ENCODE measurements around the gene ELP5. TPM values are rescaled to one million over a fixed set of nuclear protein-coding genes. Genes with fewer than 3 reads are reported as not detected.

Gene ELP5
- total and polyA plus RNA-seq, 10 of the 15 experiments (the other 5 are each of a cell fraction or from before 2014, with no cell fraction given): 41.1 to 109 (median 77.5) TPM

DNA sequence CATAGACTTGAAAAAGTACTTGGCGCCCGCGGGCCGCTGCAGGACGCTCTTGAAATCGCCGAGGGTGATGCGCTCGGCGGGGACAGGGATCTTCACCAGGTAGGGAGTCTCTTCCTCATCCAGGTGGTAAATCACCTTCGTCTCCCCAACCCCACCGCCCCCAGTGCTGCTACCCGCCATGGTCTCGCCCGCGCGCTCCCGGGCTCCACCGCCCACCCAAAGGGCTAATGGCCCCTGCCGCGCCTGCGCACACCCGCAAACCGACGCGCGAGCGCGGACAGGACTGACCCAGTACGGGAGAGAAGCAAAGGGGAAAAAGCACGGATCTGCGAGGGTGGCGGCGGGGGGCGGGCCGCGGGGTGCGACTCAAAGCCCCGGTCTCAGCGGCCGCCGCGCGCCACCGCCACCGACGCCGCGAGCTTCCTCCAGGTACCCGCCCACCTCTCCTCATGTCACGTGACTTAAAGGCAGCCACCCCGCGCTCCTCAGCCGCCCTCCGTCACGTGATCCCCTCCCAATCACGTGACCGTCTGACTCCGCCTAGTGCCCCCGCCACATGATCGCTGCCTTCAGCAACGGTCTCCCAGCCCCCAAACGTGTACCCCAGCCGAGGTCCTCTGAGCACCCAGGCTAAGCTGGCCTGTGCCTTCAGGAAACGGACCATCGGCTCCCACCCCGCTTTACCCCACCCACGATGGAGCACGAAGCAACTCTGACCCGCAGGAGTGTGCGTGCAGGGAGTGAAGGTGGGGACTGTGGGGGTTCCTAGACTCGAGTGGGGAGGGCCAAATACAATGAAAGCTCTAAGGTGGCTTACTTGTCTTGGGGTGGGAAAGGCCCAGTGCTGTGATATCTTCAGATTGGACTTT lies 17.7 kb upstream of the ELP5 start, which contains the start of gene DVL2 (continued):
- TF ChIP-seq, protein P1, sequence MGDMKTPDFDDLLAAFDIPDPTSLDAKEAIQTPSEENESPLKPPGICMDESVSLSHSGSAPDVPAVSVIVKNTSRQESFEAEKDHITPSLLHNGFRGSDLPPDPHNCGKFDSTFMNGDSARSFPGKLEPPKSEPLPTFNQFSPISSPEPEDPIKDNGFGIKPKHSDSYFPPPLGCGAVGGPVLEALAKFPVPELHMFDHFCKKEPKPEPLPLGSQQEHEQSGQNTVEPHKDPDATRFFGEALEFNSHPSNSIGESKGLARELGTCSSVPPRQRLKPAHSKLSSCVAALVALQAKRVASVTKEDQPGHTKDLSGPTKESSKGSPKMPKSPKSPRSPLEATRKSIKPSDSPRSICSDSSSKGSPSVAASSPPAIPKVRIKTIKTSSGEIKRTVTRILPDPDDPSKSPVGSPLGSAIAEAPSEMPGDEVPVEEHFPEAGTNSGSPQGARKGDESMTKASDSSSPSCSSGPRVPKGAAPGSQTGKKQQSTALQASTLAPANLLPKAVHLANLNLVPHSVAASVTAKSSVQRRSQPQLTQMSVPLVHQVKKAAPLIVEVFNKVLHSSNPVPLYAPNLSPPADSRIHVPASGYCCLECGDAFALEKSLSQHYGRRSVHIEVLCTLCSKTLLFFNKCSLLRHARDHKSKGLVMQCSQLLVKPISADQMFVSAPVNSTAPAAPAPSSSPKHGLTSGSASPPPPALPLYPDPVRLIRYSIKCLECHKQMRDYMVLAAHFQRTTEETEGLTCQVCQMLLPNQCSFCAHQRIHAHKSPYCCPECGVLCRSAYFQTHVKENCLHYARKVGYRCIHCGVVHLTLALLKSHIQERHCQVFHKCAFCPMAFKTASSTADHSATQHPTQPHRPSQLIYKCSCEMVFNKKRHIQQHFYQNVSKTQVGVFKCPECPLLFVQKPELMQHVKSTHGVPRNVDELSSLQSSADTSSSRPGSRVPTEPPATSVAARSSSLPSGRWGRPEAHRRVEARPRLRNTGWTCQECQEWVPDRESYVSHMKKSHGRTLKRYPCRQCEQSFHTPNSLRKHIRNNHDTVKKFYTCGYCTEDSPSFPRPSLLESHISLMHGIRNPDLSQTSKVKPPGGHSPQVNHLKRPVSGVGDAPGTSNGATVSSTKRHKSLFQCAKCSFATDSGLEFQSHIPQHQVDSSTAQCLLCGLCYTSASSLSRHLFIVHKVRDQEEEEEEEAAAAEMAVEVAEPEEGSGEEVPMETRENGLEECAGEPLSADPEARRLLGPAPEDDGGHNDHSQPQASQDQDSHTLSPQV (IDR thresholded peaks at IDR 0.05): no peak
- TF ChIP-seq SPI1 (IDR thresholded peaks at IDR 0.05; ENCODE audit: borderline replicate concordance, insufficient read depth, low read depth, low read length) (no peak), SREBF2 (IDR thresholded peaks at IDR 0.05; ENCODE audit: low read length) (no peak), CHD1 (IDR thresholded peaks at IDR 0.05; ENCODE audit: low read depth, low read length) (no peak), EZH2 (IDR thresholded peaks at IDR 0.05; ENCODE audit: borderline replicate concordance, control insufficient read depth, low read depth, low read length) (no peak), SREBF1 (IDR thresholded peaks at IDR 0.05; ENCODE audit: low read length) (peak; percentile 61; the same call in 1 of the 2 replicates), KAT2A (conservative IDR thresholded peaks at IDR 0.05; ENCODE audit: control insufficient read depth, low read depth, low read length) (no peak), FOXK2 (IDR thresholded peaks at IDR 0.05) (peak; percentile 34), CREB1 (IDR thresholded peaks at IDR 0.05; ENCODE audit: low read depth) (peak; percentile 23; the same call in 1 of the 2 replicates), BHLHE40 (IDR thresholded peaks at IDR 0.05; ENCODE audit: borderline replicate concordance in 1 of 2, low read depth in 2 of 2, low read length in 1 of 2) (peak; percentile 96 to 100), ZNF384 (IDR thresholded peaks at IDR 0.05; ENCODE audit: borderline replicate concordance, low read depth, low read length) (no peak), NFIC (IDR thresholded peaks at IDR 0.05; ENCODE audit: low read depth, low read length) (peak; percentile 83), PML (IDR thresholded peaks at IDR 0.05; ENCODE audit: low read length) (peak; percentile 86)
- TF ChIP-seq, protein P2, sequence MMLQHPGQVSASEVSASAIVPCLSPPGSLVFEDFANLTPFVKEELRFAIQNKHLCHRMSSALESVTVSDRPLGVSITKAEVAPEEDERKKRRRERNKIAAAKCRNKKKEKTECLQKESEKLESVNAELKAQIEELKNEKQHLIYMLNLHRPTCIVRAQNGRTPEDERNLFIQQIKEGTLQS (IDR thresholded peaks at IDR 0.05; ENCODE audit: borderline replicate concordance, extremely low read depth, low read depth, low read length): peak; percentile 99
- TF ChIP-seq, protein P3, sequence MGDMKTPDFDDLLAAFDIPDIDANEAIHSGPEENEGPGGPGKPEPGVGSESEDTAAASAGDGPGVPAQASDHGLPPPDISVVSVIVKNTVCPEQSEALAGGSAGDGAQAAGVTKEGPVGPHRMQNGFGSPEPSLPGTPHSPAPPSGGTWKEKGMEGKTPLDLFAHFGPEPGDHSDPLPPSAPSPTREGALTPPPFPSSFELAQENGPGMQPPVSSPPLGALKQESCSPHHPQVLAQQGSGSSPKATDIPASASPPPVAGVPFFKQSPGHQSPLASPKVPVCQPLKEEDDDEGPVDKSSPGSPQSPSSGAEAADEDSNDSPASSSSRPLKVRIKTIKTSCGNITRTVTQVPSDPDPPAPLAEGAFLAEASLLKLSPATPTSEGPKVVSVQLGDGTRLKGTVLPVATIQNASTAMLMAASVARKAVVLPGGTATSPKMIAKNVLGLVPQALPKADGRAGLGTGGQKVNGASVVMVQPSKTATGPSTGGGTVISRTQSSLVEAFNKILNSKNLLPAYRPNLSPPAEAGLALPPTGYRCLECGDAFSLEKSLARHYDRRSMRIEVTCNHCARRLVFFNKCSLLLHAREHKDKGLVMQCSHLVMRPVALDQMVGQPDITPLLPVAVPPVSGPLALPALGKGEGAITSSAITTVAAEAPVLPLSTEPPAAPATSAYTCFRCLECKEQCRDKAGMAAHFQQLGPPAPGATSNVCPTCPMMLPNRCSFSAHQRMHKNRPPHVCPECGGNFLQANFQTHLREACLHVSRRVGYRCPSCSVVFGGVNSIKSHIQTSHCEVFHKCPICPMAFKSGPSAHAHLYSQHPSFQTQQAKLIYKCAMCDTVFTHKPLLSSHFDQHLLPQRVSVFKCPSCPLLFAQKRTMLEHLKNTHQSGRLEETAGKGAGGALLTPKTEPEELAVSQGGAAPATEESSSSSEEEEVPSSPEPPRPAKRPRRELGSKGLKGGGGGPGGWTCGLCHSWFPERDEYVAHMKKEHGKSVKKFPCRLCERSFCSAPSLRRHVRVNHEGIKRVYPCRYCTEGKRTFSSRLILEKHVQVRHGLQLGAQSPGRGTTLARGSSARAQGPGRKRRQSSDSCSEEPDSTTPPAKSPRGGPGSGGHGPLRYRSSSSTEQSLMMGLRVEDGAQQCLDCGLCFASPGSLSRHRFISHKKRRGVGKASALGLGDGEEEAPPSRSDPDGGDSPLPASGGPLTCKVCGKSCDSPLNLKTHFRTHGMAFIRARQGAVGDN (IDR thresholded peaks at IDR 0.05): peak; percentile 73
- TF ChIP-seq, protein P4, sequence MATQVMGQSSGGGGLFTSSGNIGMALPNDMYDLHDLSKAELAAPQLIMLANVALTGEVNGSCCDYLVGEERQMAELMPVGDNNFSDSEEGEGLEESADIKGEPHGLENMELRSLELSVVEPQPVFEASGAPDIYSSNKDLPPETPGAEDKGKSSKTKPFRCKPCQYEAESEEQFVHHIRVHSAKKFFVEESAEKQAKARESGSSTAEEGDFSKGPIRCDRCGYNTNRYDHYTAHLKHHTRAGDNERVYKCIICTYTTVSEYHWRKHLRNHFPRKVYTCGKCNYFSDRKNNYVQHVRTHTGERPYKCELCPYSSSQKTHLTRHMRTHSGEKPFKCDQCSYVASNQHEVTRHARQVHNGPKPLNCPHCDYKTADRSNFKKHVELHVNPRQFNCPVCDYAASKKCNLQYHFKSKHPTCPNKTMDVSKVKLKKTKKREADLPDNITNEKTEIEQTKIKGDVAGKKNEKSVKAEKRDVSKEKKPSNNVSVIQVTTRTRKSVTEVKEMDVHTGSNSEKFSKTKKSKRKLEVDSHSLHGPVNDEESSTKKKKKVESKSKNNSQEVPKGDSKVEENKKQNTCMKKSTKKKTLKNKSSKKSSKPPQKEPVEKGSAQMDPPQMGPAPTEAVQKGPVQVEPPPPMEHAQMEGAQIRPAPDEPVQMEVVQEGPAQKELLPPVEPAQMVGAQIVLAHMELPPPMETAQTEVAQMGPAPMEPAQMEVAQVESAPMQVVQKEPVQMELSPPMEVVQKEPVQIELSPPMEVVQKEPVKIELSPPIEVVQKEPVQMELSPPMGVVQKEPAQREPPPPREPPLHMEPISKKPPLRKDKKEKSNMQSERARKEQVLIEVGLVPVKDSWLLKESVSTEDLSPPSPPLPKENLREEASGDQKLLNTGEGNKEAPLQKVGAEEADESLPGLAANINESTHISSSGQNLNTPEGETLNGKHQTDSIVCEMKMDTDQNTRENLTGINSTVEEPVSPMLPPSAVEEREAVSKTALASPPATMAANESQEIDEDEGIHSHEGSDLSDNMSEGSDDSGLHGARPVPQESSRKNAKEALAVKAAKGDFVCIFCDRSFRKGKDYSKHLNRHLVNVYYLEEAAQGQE (IDR thresholded peaks at IDR 0.05; ENCODE audit: low read depth, low read length): no peak
